Measurements from ENCODE around the gene WDR72.
"Not testable (repeated sequence)": the region's sequence is repeated elsewhere in the genome, so short reads cannot be mapped to it uniquely, and the experiment has no call there.

The WDR72 gene

DNA sequence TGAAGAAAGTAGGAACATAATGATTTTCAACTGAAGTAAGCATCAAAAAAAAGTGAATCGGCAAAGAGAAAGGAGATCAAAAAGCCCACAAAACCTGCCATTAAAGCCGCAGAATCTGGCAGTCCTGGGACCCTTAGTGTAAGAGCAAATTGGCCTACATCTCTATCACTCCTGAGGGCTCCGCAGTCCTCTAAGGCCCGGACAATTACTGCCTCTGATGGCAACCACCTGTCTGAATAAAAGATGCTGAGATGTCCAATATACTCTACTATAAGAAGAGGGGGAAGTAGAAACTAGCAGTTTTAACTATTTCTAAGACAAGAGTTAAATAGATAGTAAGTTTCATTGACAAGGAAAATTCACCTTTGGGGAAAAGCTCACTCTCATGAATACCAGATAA is 20.3 kb downstream of the WDR72 start:
- Mint-ChIP-seq H3K27me3 (peaks cover 16% of the 10 kb centered on the region), H3K4me3 (no peak overlapping the region), H3K4me1 (no peaks in the 10 kb centered on the region), H3K27ac (no peak overlapping the region), H3K9me3 (no peaks in the 10 kb centered on the region)
- DNase-seq (no peak), ATAC-seq (no peak)

DNA sequence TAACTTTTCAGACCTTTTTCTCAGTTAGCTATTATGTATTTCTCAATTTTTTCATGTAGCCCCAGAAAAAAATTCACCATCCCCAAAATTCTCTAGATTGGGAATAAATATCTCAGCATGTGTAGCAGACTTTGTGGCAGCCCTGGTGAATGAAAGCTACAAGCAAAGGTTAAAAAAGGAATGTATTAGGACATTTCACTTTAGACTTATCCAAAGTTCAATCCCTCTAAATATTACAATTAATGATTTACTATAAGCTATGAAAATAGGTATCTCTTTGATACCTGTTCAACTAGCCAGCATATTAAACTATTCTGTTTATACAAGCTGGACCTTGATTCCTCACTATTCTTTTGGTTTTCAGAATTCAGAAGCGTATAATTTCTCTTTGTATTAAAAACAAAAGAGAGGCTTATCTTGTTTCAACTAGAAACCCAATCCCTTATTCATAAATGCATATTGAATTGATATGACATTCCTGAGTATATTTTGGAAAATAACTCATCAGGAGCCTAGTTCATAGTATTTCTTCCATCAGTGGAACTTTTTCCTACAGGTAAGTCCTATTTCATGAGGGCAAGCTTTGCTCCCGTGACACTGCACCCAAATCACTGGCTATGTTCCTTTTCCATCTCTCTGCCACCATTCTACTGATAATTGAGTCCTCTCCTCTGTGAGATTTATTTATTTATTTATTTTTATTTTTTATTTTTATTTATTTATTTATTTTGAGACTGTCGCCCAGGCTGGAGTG is 38.0 kb downstream of the WDR72 start:
- DNase-seq (no peak), ATAC-seq (no peak)
- Mint-ChIP-seq H3K27ac (no peak overlapping the region), H3K27me3 (peaks cover 8% of the 10 kb centered on the region), H3K9me3 (no peaks in the 10 kb centered on the region), H3K4me3 (no peak overlapping the region), H3K4me1 (no peaks in the 10 kb centered on the region)

DNA sequence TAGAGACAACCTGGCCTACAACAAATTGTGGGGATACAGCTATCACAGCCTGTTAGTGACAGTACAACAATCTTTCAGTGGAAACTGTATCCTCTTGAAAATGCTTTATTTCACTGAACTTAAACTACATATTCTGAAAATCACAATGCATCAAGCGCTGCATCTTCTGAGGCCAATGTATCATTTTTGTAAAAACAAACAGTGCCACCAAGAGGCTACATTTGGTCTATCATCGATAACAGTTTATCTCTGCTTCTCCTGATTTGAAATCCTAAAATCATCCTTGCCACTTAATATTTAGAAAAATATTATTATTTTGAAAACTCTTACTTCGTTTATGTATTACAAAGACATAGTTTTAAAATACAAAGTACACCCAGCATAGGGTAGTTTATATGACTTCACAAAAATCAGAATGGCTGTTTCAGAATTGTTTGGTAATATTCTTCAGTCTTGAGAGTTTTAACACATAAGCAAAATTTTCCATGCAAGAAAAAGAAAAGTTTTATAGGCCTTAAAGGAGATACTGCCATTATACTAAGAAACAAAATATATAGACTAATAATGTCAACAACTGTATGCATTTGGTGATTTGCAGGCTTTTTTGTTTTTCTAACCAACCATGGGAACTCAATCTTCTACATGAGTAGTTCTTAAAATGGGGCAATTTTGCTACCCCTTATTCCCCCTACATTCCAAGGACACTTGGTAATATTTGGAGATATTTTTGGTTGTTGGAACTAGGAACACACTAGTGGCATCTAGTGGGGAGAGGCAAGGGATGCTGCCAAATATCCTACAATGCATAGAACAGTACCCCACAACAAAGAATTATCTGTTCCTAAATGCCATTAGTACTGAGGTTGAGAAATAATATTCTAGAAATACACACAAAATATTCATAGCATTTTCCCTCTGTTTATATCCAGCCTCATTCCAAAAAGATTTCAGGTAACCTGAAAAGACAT is 42.3 kb downstream of the WDR72 start:
- DNase-seq (no peak), ATAC-seq (no peak)
- Mint-ChIP-seq H3K27me3 (no peaks in the 10 kb centered on the region), H3K27ac (no peak overlapping the region), H3K4me1 (no peaks in the 10 kb centered on the region), H3K4me3 (no peak overlapping the region), H3K9me3 (no peaks in the 10 kb centered on the region)

DNA sequence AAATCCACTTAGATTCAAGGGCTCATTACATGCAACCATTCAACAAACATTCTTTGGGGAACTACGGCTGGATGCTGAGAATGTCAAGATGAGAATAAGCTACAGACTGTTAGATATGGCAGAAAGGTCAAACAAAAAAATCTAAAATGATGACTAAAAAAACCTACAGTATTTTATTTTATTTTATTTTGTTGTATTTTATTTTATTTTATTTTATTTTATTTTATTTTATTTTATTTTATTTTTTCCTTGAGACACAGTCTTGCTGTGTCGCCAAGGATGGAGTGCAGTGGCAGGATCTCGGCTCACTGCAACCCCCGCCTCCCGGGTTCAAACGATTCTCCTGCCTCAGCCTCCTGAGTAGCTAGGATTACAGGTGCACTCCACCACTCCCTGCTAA is 46.2 kb downstream of the WDR72 start:
- Mint-ChIP-seq H3K4me1 (no peaks in the 10 kb centered on the region), H3K27me3 (peaks cover under 1% of the 10 kb centered on the region), H3K27ac (no peak overlapping the region), H3K9me3 (no peaks in the 10 kb centered on the region), H3K4me3 (no peak overlapping the region)
- no peak for DNase-seq
- no peak for ATAC-seq

GRCh38 chr15:53710906-53711305 is 48.6 kb downstream of the WDR72 start:
- H3K4me1 Mint-ChIP-seq: no peaks in the 10 kb centered on the region
- no peak for DNase-seq
- ATAC-seq: no peak

GRCh38 chr15:53709821-53710220 is 49.6 kb downstream of the WDR72 start:
- H3K4me1 Mint-ChIP-seq: no peaks in the 10 kb centered on the region
- no peaks in the 10 kb centered on the region for H3K9me3 Mint-ChIP-seq
- DNase-seq: no peak
- no peak overlapping the region for H3K4me3 Mint-ChIP-seq
- ATAC-seq: no peak
- peaks cover 8% of the 10 kb centered on the region for H3K27me3 Mint-ChIP-seq
- no peak overlapping the region for H3K27ac Mint-ChIP-seq

More at GRCh38 chr15:53710906-53711305, 48.6 kb downstream of the WDR72 start:
- peaks cover 8% of the 10 kb centered on the region for H3K27me3 Mint-ChIP-seq
- H3K27ac Mint-ChIP-seq: no peak overlapping the region
- no peaks in the 10 kb centered on the region for H3K9me3 Mint-ChIP-seq
- H3K4me3 Mint-ChIP-seq: no peak overlapping the region

- Mint-ChIP-seq H3K27me3 (no peaks in the 10 kb centered on the region), H3K4me3 (no peak overlapping the region), H3K9me3 (no peaks in the 10 kb centered on the region), H3K27ac (no peak overlapping the region), H3K4me1 (no peaks in the 10 kb centered on the region)
- DNase-seq (no peak), ATAC-seq (no peak)
Measured at GRCh38 chr15:53695365-53695764, 64.1 kb downstream of the WDR72 start.

- Mint-ChIP-seq H3K27ac (no peak overlapping the region), H3K27me3 (no peaks in the 10 kb centered on the region), H3K9me3 (no peaks in the 10 kb centered on the region), H3K4me1 (no peaks in the 10 kb centered on the region), H3K4me3 (no peak overlapping the region)
- ATAC-seq (no peak), DNase-seq (no peak)
Measured at GRCh38 chr15:53694476-53694874, 65.0 kb downstream of the WDR72 start.

DNA sequence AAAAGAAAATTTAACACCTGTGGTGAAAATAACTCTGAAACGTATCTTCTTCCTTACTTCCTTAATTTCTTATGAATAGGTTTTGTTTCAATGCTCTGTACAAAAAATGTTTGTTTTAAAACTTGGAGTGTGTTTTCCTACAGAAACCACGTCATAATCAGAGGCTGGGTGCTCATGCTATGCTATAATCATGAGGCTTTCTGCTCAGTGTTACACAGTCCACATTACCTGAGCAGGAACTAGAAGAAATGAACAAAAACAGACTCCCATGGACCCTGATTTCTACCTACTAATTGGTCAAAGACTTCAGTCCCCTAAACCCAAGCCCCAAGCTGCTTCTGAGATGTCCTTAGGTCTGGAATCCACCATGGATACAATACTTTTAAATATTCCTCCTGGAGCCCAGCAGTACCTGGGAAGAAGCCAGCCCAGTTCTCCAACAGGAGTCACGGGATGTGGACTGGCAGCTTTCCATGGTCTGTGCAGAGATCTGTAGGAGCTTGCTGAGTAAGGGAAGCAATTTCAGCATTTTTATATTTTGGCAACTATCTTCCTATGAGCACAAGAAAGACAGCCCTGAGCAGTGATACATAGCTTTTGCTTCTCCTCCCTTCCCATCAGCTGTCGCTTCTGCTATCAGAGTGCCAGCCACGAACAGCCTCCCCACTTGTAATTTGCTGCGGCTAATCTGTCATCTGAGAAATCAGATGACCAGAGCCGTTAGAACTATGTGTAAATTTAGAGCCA is 65.6 kb downstream of the WDR72 start:
- Mint-ChIP-seq H3K27ac (no peak overlapping the region), H3K9me3 (no peaks in the 10 kb centered on the region), H3K27me3 (no peaks in the 10 kb centered on the region), H3K4me3 (no peak overlapping the region), H3K4me1 (no peaks in the 10 kb centered on the region)
- no peak for ATAC-seq
- no peak for DNase-seq

DNA sequence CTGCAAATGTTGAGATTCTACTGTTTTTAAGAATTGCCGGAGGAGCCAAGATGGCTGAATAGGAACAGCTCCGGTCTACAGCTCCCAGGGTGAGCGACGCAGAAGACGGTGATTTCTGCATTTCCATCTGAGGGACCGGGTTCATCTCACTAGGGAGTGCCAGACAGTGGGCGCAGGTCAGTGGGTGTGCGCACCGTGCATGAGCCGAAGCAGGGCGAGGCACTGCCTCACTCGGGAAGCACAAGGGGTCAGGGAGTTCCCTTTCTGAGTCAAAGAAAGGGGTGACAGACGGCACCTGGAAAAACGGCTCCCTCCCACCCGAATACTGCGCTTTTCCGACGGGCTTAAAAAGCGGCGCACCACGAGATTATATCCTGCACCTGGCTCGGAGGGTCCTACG is 75.3 kb downstream of the WDR72 start:
- not testable (repeated sequence) for H3K4me3 Mint-ChIP-seq, ATAC-seq, H3K27me3 Mint-ChIP-seq, H3K4me1 Mint-ChIP-seq, H3K27ac Mint-ChIP-seq, DNase-seq, H3K9me3 Mint-ChIP-seq

- Mint-ChIP-seq H3K27ac (no peak overlapping the region), H3K9me3 (peaks cover 0 to 4% of the 10 kb centered on the region in 2 donors), H3K4me3 (no peak overlapping the region), H3K27me3 (no peaks in the 10 kb centered on the region), H3K4me1 (no peaks in the 10 kb centered on the region)
- DNase-seq (no peak), ATAC-seq (no peak)
Measured at GRCh38 chr15:53681056-53681455, 78.4 kb downstream of the WDR72 start.

DNA sequence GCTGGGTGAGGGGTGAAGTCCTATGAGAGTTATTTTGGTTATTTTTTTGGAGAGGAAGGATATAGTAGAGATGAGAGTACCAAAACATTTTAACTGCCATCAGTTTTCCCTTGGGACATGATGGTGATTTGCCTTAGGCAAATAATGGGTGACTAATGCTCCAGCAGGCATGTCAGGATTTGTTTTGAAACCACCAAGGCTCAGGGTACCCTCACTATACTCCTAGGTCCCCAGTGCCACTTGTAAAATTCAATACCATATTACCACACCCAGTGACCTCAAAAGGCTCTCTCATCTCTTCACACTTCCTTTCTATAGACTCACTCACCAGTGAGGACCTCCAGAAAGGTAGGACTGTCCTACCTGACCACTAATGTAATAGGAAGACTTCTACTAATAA is 83.6 kb downstream of the WDR72 start:
- H3K27ac Mint-ChIP-seq: no peak overlapping the region
- DNase-seq (no peak), ATAC-seq (no peak)
- no peak overlapping the region for H3K4me3 Mint-ChIP-seq
- peaks cover 0 to 4% of the 10 kb centered on the region in 2 donors for H3K9me3 Mint-ChIP-seq
- no peaks in the 10 kb centered on the region for H3K4me1 Mint-ChIP-seq
- H3K27me3 Mint-ChIP-seq: no peaks in the 10 kb centered on the region

DNA sequence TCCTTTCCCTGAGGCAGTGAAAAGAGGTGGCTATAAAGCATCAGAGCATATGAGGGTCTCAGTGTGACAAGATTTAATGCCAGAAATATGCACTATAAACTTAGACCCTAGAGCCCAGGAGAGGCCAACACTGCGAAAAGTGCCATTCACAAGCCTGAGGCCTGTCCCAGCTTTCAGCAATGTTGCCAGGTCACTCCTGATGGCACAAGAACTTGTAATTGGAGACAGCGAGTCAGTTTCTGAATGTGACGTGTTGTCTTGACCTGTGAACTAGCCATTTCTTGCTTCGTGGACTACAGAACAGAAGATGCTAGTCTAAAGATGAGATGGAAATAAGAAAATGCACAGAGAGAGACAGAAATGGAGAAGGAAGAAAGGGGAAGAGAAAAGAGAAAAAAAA is 87.9 kb downstream of the WDR72 start:
- DNase-seq: no peak
- Mint-ChIP-seq H3K4me3 (no peak overlapping the region), H3K27ac (no peak overlapping the region)

GRCh38 chr15:53670701-53671100 is 88.8 kb downstream of the WDR72 start:
- Mint-ChIP-seq H3K4me3 (no peak overlapping the region), H3K27ac (no peak overlapping the region), H3K4me1 (no peaks in the 10 kb centered on the region), H3K27me3 (no peaks in the 10 kb centered on the region), H3K9me3 (no peaks in the 10 kb centered on the region)
- DNase-seq: no peak
- ATAC-seq: no peak

More for the DNA sequence above, 87.9 kb downstream of the WDR72 start:
- H3K27me3 Mint-ChIP-seq: no peaks in the 10 kb centered on the region
- no peak for ATAC-seq
- no peaks in the 10 kb centered on the region for H3K9me3 Mint-ChIP-seq
- no peaks in the 10 kb centered on the region for H3K4me1 Mint-ChIP-seq

- Mint-ChIP-seq H3K4me1 (no peaks in the 10 kb centered on the region), H3K27ac (no peak overlapping the region), H3K9me3 (no peaks in the 10 kb centered on the region), H3K27me3 (no peaks in the 10 kb centered on the region), H3K4me3 (no peak overlapping the region)
- ATAC-seq: no peak
- DNase-seq: no peak
Measured at GRCh38 chr15:53665930-53666329, 93.5 kb downstream of the WDR72 start.
